Choroid plexus epithelial cell (primary cell): ENCODE measurements around the gene SMURF1.

Source experiments
- DNase-seq: peaks from one replicate; pipeline ENCODE4 v3.0.0-alpha.2; 2010; ENCODE audit warnings: low read depth
- H3K4me3 ChIP-seq: 2 replicates; pipeline ENCODE4 v1.5.1; 2011; ENCODE audit warnings: low read depth, mild to moderate bottlenecking, control low read depth, low read length, moderate library complexity
- TF ChIP-seq, protein P1 (sequence below): conservative IDR thresholded peaks from 2 replicates; pipeline ENCODE4 v1.5.1; 2011; ENCODE audit warnings: low read depth, mild to moderate bottlenecking, control low read depth, inconsistent platforms, low read length, moderate library complexity

Gene SMURF1

GRCh38 chr7:98978672-98979071, 165.2 kb downstream of the SMURF1 start:
- no peak for DNase-seq
- no peak overlapping the region for H3K4me3 ChIP-seq
- TF ChIP-seq, protein P1, sequence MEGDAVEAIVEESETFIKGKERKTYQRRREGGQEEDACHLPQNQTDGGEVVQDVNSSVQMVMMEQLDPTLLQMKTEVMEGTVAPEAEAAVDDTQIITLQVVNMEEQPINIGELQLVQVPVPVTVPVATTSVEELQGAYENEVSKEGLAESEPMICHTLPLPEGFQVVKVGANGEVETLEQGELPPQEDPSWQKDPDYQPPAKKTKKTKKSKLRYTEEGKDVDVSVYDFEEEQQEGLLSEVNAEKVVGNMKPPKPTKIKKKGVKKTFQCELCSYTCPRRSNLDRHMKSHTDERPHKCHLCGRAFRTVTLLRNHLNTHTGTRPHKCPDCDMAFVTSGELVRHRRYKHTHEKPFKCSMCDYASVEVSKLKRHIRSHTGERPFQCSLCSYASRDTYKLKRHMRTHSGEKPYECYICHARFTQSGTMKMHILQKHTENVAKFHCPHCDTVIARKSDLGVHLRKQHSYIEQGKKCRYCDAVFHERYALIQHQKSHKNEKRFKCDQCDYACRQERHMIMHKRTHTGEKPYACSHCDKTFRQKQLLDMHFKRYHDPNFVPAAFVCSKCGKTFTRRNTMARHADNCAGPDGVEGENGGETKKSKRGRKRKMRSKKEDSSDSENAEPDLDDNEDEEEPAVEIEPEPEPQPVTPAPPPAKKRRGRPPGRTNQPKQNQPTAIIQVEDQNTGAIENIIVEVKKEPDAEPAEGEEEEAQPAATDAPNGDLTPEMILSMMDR = no peak
